ENCODE results near the gene APOBEC3H.

Gene APOBEC3H

GRCh38 chr22:39130152-39130704, 33.2 kb downstream of the APOBEC3H start:
- Histone ChIP-seq H3K4me1 (ENCODE audit: control extremely low read depth in 1 of 4, control insufficient read depth in 4 of 4, insufficient read depth in 4 of 4, low read length in 3 of 4) (peaks cover 0 to 12% (median 0%) of the 10 kb centered on the region in 4 experiments), H3K9me3 (ENCODE audit: control extremely low read depth in 1 of 5, control insufficient read depth in 4 of 5, insufficient read depth in 2 of 5, low read depth in 1 of 5, low read length in 4 of 5) (no peaks in the 10 kb centered on the region), H3K27me3 (replicated peaks in 2 of 5; ENCODE audit: control insufficient read depth in 4 of 5, insufficient read depth in 5 of 5, low read length in 4 of 5) (peaks cover 0 to 5% (median 0%) of the 10 kb centered on the region in 5 experiments), H3K27ac (ENCODE audit: insufficient read depth in 1 of 2, low read depth in 1 of 2, low read length in 2 of 2, poor library complexity in 1 of 2, severe bottlenecking in 2 of 2) (no peak overlapping the region), H3K36me3 (ENCODE audit: control insufficient read depth in 4 of 4, insufficient read depth in 4 of 4, low read length in 3 of 4) (peaks cover 0 to 5% (median 0%) of the 10 kb centered on the region in 4 experiments), H3K4me3 (ENCODE audit: control insufficient read depth in 1 of 7, extremely low read depth in 1 of 7, insufficient read depth in 4 of 7, low read depth in 2 of 7, low read length in 6 of 7) (no peak overlapping the region)
- 98% methylated on average over 7 of the region's 8 CpGs for WGBS (ENCODE audit: insufficient coverage)
- no peak for DNase-seq
- CTCF ChIA-PET, result interaction anchor here (0.9 kb wide), 1 partner anchor 39 kb away, joined by 4 read pairs; no protein-coding TSS in a partner anchor
- POLR2A ChIA-PET, result no interaction called here

GRCh38 chr22:39130892-39131855, 34.1 kb downstream of the APOBEC3H start:
- WGBS (ENCODE audit: insufficient coverage), result 85% methylated on average over 13 of the region's 24 CpGs
- ChIA-PET POLR2A (no interaction called here), CTCF (interaction anchor here (1.4 kb wide), 1 partner anchor 260 kb away, joined by 3 read pairs; the partner anchor contains the start of gene CBX6)
- peaks cover 0 to 5% (median 0%) of the 10 kb centered on the region in 4 experiments for H3K36me3 ChIP-seq (ENCODE audit: control insufficient read depth in 4 of 4, insufficient read depth in 4 of 4, low read length in 3 of 4)
- H3K27me3 ChIP-seq (replicated peaks in 2 of 5; ENCODE audit: control insufficient read depth in 4 of 5, insufficient read depth in 5 of 5, low read length in 4 of 5), result peaks cover 0 to 5% (median 0%) of the 10 kb centered on the region in 5 experiments
- no peak overlapping the region for H3K27ac ChIP-seq (ENCODE audit: insufficient read depth in 1 of 2, low read depth in 1 of 2, low read length in 2 of 2, poor library complexity in 1 of 2, severe bottlenecking in 2 of 2)
- peaks cover 0 to 12% (median 0%) of the 10 kb centered on the region in 4 experiments for H3K4me1 ChIP-seq (ENCODE audit: control extremely low read depth in 1 of 4, control insufficient read depth in 4 of 4, insufficient read depth in 4 of 4, low read length in 3 of 4)
- H3K9me3 ChIP-seq (ENCODE audit: control extremely low read depth in 1 of 5, control insufficient read depth in 4 of 5, insufficient read depth in 2 of 5, low read depth in 1 of 5, low read length in 4 of 5), result no peaks in the 10 kb centered on the region
- DNase-seq, result no peak
- no peak overlapping the region for H3K4me3 ChIP-seq (ENCODE audit: control insufficient read depth in 1 of 7, extremely low read depth in 1 of 7, insufficient read depth in 4 of 7, low read depth in 2 of 7, low read length in 6 of 7)

GRCh38 chr22:39132281-39132680, 35.2 kb downstream of the APOBEC3H start:
- no peak overlapping the region for H3K4me3 ChIP-seq (ENCODE audit: control insufficient read depth in 1 of 7, extremely low read depth in 1 of 7, insufficient read depth in 4 of 7, low read depth in 2 of 7, low read length in 6 of 7)
- H3K27ac ChIP-seq (ENCODE audit: insufficient read depth in 1 of 2, low read depth in 1 of 2, low read length in 2 of 2, poor library complexity in 1 of 2, severe bottlenecking in 2 of 2), result no peak overlapping the region
- H3K9me3 ChIP-seq (ENCODE audit: control extremely low read depth in 1 of 5, control insufficient read depth in 4 of 5, insufficient read depth in 2 of 5, low read depth in 1 of 5, low read length in 4 of 5), result no peaks in the 10 kb centered on the region
- peaks cover 0 to 12% (median 0%) of the 10 kb centered on the region in 5 experiments for H3K27me3 ChIP-seq (replicated peaks in 2 of 5; ENCODE audit: control insufficient read depth in 4 of 5, insufficient read depth in 5 of 5, low read length in 4 of 5)
- H3K36me3 ChIP-seq (ENCODE audit: control insufficient read depth in 4 of 4, insufficient read depth in 4 of 4, low read length in 3 of 4), result peaks cover 0 to 5% (median 0%) of the 10 kb centered on the region in 4 experiments
- peaks cover 0 to 12% (median 0%) of the 10 kb centered on the region in 4 experiments for H3K4me1 ChIP-seq (ENCODE audit: control extremely low read depth in 1 of 4, control insufficient read depth in 4 of 4, insufficient read depth in 4 of 4, low read length in 3 of 4)
- DNase-seq, result no peak
- POLR2A ChIA-PET, result no interaction called here
- CTCF ChIA-PET, result interaction anchor here (1.4 to 4.4 kb wide), 2 partner anchors 185 to 261 kb away, joined by 3 to 27 read pairs; partner anchors contain the start of gene CBX6
- WGBS (ENCODE audit: insufficient coverage), result 100% methylated on average over 4 of the region's 6 CpGs

GRCh38 chr22:39132871-39133524, 36.0 kb downstream of the APOBEC3H start:
- WGBS (ENCODE audit: insufficient coverage), result 95% methylated on average over 16 of the region's 22 CpGs
- POLR2A ChIA-PET, result no interaction called here

GRCh38 chr22:39133871-39134270, 36.8 kb downstream of the APOBEC3H start:
- no peak overlapping the region for H3K27ac ChIP-seq (ENCODE audit: insufficient read depth in 1 of 2, low read depth in 1 of 2, low read length in 2 of 2, poor library complexity in 1 of 2, severe bottlenecking in 2 of 2)
- peaks cover 0 to 12% (median 0%) of the 10 kb centered on the region in 4 experiments for H3K4me1 ChIP-seq (ENCODE audit: control extremely low read depth in 1 of 4, control insufficient read depth in 4 of 4, insufficient read depth in 4 of 4, low read length in 3 of 4)
- peaks cover 0 to 14% (median 0%) of the 10 kb centered on the region in 5 experiments for H3K27me3 ChIP-seq (replicated peaks in 2 of 5; ENCODE audit: control insufficient read depth in 4 of 5, insufficient read depth in 5 of 5, low read length in 4 of 5)
- ChIA-PET CTCF (interaction anchor here (1.2 to 4.4 kb wide), 5 partner anchors 8 to 183 kb away, joined by 3 to 27 read pairs (median 4); no protein-coding TSS in a partner anchor), POLR2A (no interaction called here)
- 99% methylated on average over 17 of the region's 17 CpGs for WGBS (ENCODE audit: insufficient coverage)
- no peak for DNase-seq
- H3K4me3 ChIP-seq (ENCODE audit: control insufficient read depth in 1 of 7, extremely low read depth in 1 of 7, insufficient read depth in 4 of 7, low read depth in 2 of 7, low read length in 6 of 7), result no peak overlapping the region
- no peaks in the 10 kb centered on the region for H3K9me3 ChIP-seq (ENCODE audit: control extremely low read depth in 1 of 5, control insufficient read depth in 4 of 5, insufficient read depth in 2 of 5, low read depth in 1 of 5, low read length in 4 of 5)
- peaks cover 0 to 5% (median 0%) of the 10 kb centered on the region in 4 experiments for H3K36me3 ChIP-seq (ENCODE audit: control insufficient read depth in 4 of 4, insufficient read depth in 4 of 4, low read length in 3 of 4)

More at GRCh38 chr22:39132871-39133524, 36.0 kb downstream of the APOBEC3H start:
- H3K4me3 ChIP-seq (ENCODE audit: control insufficient read depth in 1 of 7, extremely low read depth in 1 of 7, insufficient read depth in 4 of 7, low read depth in 2 of 7, low read length in 6 of 7), result no peak overlapping the region
- H3K9me3 ChIP-seq (ENCODE audit: control extremely low read depth in 1 of 5, control insufficient read depth in 4 of 5, insufficient read depth in 2 of 5, low read depth in 1 of 5, low read length in 4 of 5), result no peaks in the 10 kb centered on the region
- H3K27ac ChIP-seq (ENCODE audit: insufficient read depth in 1 of 2, low read depth in 1 of 2, low read length in 2 of 2, poor library complexity in 1 of 2, severe bottlenecking in 2 of 2), result no peak overlapping the region
- H3K36me3 ChIP-seq (ENCODE audit: control insufficient read depth in 4 of 4, insufficient read depth in 4 of 4, low read length in 3 of 4), result peaks cover 0 to 5% (median 0%) of the 10 kb centered on the region in 4 experiments
- no peak for DNase-seq
- CTCF ChIA-PET, result interaction anchor here (1.4 to 4.4 kb wide), 3 partner anchors 171 to 184 kb away, joined by 3 to 27 read pairs (median 6); no protein-coding TSS in a partner anchor
- peaks cover 0 to 12% (median 0%) of the 10 kb centered on the region in 5 experiments for H3K27me3 ChIP-seq (replicated peaks in 2 of 5; ENCODE audit: control insufficient read depth in 4 of 5, insufficient read depth in 5 of 5, low read length in 4 of 5)
- peaks cover 0 to 12% (median 0%) of the 10 kb centered on the region in 4 experiments for H3K4me1 ChIP-seq (ENCODE audit: control extremely low read depth in 1 of 4, control insufficient read depth in 4 of 4, insufficient read depth in 4 of 4, low read length in 3 of 4)

GRCh38 chr22:39134366-39135091, 37.5 kb downstream of the APOBEC3H start:
- peaks cover 0 to 12% (median 0%) of the 10 kb centered on the region in 4 experiments for H3K4me1 ChIP-seq (ENCODE audit: control extremely low read depth in 1 of 4, control insufficient read depth in 4 of 4, insufficient read depth in 4 of 4, low read length in 3 of 4)
- H3K36me3 ChIP-seq (ENCODE audit: control insufficient read depth in 4 of 4, insufficient read depth in 4 of 4, low read length in 3 of 4), result peaks cover 0 to 5% (median 0%) of the 10 kb centered on the region in 4 experiments
- ChIA-PET POLR2A (no interaction called here), CTCF (interaction anchor here (0.8 to 4.4 kb wide), 16 partner anchors 9 to 209 kb away, joined by 3 to 27 read pairs (median 4); no protein-coding TSS in a partner anchor)
- H3K4me3 ChIP-seq (ENCODE audit: control insufficient read depth in 1 of 7, extremely low read depth in 1 of 7, insufficient read depth in 4 of 7, low read depth in 2 of 7, low read length in 6 of 7), result no peak overlapping the region
- no peak for DNase-seq
- H3K27me3 ChIP-seq (replicated peaks in 2 of 5; ENCODE audit: control insufficient read depth in 4 of 5, insufficient read depth in 5 of 5, low read length in 4 of 5), result peaks cover 0 to 15% (median 0%) of the 10 kb centered on the region in 5 experiments
- no peak overlapping the region for H3K27ac ChIP-seq (ENCODE audit: insufficient read depth in 1 of 2, low read depth in 1 of 2, low read length in 2 of 2, poor library complexity in 1 of 2, severe bottlenecking in 2 of 2)
- no peaks in the 10 kb centered on the region for H3K9me3 ChIP-seq (ENCODE audit: control extremely low read depth in 1 of 5, control insufficient read depth in 4 of 5, insufficient read depth in 2 of 5, low read depth in 1 of 5, low read length in 4 of 5)
- WGBS (ENCODE audit: insufficient coverage), result 94% methylated on average over 29 of the region's 35 CpGs
